DOHH2 (cell line): ENCODE results near the gene ENOX1.

Experiments used
- H3F3A ChIP-seq: fragments of 200-600 bp; sonication (generic), shearing (Covaris generic); 2 replicates; pipeline ENCODE4 v1.6.0; 2016; ENCODE audit warnings: antibody characterized with exemption, mild to moderate bottlenecking; ENCODE audit not compliant: control insufficient read depth, insufficient read depth
- H3K27ac ChIP-seq: fragments of 200-600 bp; sonication (generic); 2 replicates; pipeline ENCODE4 v1.5.1; 2014; ENCODE audit warnings: low read depth, mild to moderate bottlenecking, low read length, moderate library complexity
- H3K27me3 ChIP-seq: fragments of 200-600 bp; sonication (generic); 2 replicates; pipeline ENCODE4 v1.6.1; 2014; ENCODE audit warnings: mild to moderate bottlenecking, low read length, mixed read lengths; ENCODE audit not compliant: control insufficient read depth
- H3K36me3 ChIP-seq: fragments of 200-600 bp; sonication (generic); 2 replicates; pipeline ENCODE4 v1.6.1; 2014; ENCODE audit warnings: mild to moderate bottlenecking, low read length, moderate library complexity, mixed read lengths; ENCODE audit not compliant: control insufficient read depth
- H3K4me1 ChIP-seq: fragments of 200-600 bp; sonication (generic); 2 replicates; pipeline ENCODE4 v1.6.1; 2014; ENCODE audit warnings: mild to moderate bottlenecking, low read length, mixed read lengths; ENCODE audit not compliant: control insufficient read depth
- H3K4me2 ChIP-seq: fragments of 200-600 bp; sonication (generic); 2 replicates; pipeline ENCODE4 v1.6.0; 2014; ENCODE audit warnings: mild to moderate bottlenecking, low read length, moderate library complexity
- H3K4me3 ChIP-seq: fragments of 200-600 bp; sonication (generic); 2 replicates; pipeline ENCODE4 v1.5.1; 2014; ENCODE audit warnings: mild to moderate bottlenecking, low read length, mixed read lengths
- H3K79me2 ChIP-seq: fragments of 200-600 bp; sonication (generic); 2 replicates; pipeline ENCODE4 v1.6.1; 2014; ENCODE audit warnings: mild to moderate bottlenecking, low read length, mixed read lengths; ENCODE audit not compliant: control insufficient read depth
- H3K9me2 ChIP-seq: fragments of 200-600 bp; sonication (generic); replicated peaks from 2 replicates; pipeline ENCODE4 v1.6.1; 2014; ENCODE audit warnings: mild to moderate bottlenecking, low read length, mixed read lengths; ENCODE audit not compliant: control insufficient read depth
- H3K9me3 ChIP-seq: fragments of 200-600 bp; sonication (generic); 2 replicates; pipeline ENCODE4 v1.6.1; 2014; ENCODE audit warnings: antibody characterized with exemption, low read length, mixed read lengths; ENCODE audit not compliant: control insufficient read depth, insufficient read depth
- H4K20me1 ChIP-seq: fragments of 200-600 bp; sonication (generic); 2 replicates; pipeline ENCODE4 v1.6.0; 2014; ENCODE audit warnings: low read depth, mild to moderate bottlenecking, antibody characterized with exemption, low read length, moderate library complexity; ENCODE audit not compliant: control insufficient read depth, insufficient read depth
- EZH2phosphoT487 ChIP-seq: fragments of 200-600 bp; sonication (generic); IDR thresholded peaks from 2 replicates; pipeline ENCODE4 v1.6.1; 2017; ENCODE audit warnings: borderline replicate concordance, mild to moderate bottlenecking, antibody characterized with exemption, low read length, moderate library complexity, mixed read lengths
- TF ChIP-seq, protein P1 (sequence below): fragments of 200-600 bp; sonication (generic); IDR thresholded peaks from one replicate; pipeline ENCODE4 v1.5.1; 2014; ENCODE audit warnings: antibody characterized with exemption, mild to moderate bottlenecking, low read depth, low read length; ENCODE audit not compliant: poor library complexity, severe bottlenecking

Gene ENOX1

DNA sequence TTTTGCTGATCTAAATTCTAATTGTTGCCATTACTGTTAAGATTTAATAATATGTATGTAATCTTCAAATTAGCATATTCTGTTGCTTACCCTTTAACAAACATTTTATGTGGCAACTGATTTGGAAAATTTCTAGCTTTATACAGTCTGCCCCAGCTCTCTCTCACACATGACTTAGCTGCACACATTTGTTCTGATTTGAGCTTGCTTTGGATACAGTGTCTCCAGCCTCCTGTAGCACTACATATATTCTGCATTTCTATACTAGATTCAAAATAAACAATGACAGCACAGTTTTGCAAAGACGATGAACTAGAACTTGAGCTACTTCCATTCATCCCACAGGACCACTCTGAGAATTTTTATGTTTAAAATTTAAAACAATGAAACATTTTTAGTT is 508.6 kb downstream of the ENOX1 start:
- H3K79me2 ChIP-seq: no peaks in the 10 kb centered on the region
- H3F3A ChIP-seq: no peaks in the 10 kb centered on the region
- no peaks in the 10 kb centered on the region; the same call in 1 of the 2 replicates for H4K20me1 ChIP-seq
- no peaks in the 10 kb centered on the region for H3K36me3 ChIP-seq
- TF ChIP-seq, protein P1, sequence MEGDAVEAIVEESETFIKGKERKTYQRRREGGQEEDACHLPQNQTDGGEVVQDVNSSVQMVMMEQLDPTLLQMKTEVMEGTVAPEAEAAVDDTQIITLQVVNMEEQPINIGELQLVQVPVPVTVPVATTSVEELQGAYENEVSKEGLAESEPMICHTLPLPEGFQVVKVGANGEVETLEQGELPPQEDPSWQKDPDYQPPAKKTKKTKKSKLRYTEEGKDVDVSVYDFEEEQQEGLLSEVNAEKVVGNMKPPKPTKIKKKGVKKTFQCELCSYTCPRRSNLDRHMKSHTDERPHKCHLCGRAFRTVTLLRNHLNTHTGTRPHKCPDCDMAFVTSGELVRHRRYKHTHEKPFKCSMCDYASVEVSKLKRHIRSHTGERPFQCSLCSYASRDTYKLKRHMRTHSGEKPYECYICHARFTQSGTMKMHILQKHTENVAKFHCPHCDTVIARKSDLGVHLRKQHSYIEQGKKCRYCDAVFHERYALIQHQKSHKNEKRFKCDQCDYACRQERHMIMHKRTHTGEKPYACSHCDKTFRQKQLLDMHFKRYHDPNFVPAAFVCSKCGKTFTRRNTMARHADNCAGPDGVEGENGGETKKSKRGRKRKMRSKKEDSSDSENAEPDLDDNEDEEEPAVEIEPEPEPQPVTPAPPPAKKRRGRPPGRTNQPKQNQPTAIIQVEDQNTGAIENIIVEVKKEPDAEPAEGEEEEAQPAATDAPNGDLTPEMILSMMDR: no peak
- TF ChIP-seq EZH2phosphoT487: no peak
- H3K27ac ChIP-seq: no peak overlapping the region
- H3K27me3 ChIP-seq: peaks cover 11% of the 10 kb centered on the region; the same call in 1 of the 2 replicates
- H3K4me3 ChIP-seq: no peak overlapping the region
- H3K9me2 ChIP-seq: no peaks in the 10 kb centered on the region
- H3K9me3 ChIP-seq: no peaks in the 10 kb centered on the region
- H3K4me1 ChIP-seq: no peaks in the 10 kb centered on the region
- no peak overlapping the region for H3K4me2 ChIP-seq

DNA sequence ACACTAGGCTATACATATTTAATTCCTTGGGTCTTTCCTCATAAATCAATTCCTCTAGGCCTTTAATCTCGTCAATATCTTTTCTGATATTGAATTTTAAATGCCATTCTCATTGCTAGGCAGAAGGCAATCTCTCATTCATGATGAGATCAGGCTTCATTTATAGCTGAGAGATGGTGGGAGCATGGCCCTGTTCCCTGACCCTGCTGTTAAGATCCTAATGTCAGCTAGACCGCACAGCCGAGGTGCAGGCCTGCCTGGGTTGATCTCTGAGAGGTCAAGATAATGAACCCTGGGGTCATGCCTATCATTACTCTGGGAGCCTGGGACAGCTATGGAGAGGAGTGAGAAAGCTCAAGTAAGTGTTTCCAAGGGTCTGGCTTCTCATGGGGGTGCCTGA is 509.6 kb downstream of the ENOX1 start:
- Histone ChIP-seq H3K36me3 (no peaks in the 10 kb centered on the region), H3K4me1 (no peaks in the 10 kb centered on the region), H3K27ac (no peak overlapping the region), H3K4me2 (no peak overlapping the region), H4K20me1 (no peaks in the 10 kb centered on the region; the same call in 1 of the 2 replicates), H3K9me3 (no peaks in the 10 kb centered on the region), H3K9me2 (no peaks in the 10 kb centered on the region), H3K4me3 (no peak overlapping the region), H3K79me2 (no peaks in the 10 kb centered on the region), H3F3A (no peaks in the 10 kb centered on the region), H3K27me3 (peaks cover 11% of the 10 kb centered on the region; the same call in 1 of the 2 replicates)
- TF ChIP-seq, protein P1: no peak
- no peak for TF ChIP-seq EZH2phosphoT487

DNA sequence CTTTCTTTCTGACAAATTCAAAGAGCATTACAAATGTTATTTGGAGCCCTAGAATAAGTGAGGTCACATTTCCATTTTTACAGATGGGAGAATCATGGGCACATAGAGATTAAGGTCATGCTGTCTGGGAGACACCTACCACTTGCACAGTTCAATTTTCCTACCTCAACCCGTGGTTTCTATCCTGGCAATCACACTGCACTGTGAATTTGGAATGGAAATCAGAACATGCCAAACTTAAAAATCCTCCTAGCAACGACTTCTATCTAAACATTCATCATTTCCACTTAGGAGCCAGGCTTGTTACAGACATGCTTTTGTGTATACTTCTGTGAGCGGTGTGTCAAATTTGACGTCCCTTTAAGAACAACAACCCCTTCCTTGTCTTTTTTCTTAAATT is 511.9 kb downstream of the ENOX1 start:
- TF ChIP-seq, protein P1: no peak
- TF ChIP-seq EZH2phosphoT487: no peak
- no peaks in the 10 kb centered on the region for H3K79me2 ChIP-seq
- no peaks in the 10 kb centered on the region for H3F3A ChIP-seq

DNA sequence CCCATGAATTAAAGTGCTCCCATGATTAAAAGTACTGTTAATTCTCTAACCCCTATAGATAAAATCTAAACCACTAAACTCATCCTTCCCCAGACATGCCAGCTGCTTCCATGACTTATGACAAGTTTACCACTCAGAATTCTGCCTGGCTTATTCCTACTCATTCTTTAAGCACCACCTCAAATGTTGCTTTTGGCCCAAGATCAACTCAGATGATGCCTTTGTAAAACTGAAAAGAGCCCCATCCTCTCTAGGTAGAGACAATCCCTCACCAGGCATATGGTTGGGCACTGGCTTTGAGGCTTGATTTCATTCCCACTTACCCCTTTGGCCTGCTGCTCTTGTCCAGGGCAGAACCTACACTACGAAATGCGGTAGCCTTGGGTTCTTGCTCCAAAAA is 513.4 kb downstream of the ENOX1 start:
- Histone ChIP-seq H3F3A (no peaks in the 10 kb centered on the region), H3K27me3 (peaks cover 6% of the 10 kb centered on the region; the same call in 1 of the 2 replicates), H3K79me2 (no peaks in the 10 kb centered on the region), H3K9me3 (no peaks in the 10 kb centered on the region), H3K27ac (no peak overlapping the region), H3K4me1 (no peaks in the 10 kb centered on the region), H3K4me3 (no peak overlapping the region), H3K4me2 (no peak overlapping the region), H4K20me1 (no peaks in the 10 kb centered on the region; the same call in 1 of the 2 replicates), H3K9me2 (no peaks in the 10 kb centered on the region), H3K36me3 (no peaks in the 10 kb centered on the region)
- TF ChIP-seq, protein P1: no peak
- no peak for TF ChIP-seq EZH2phosphoT487

More for the DNA sequence above, 511.9 kb downstream of the ENOX1 start:
- Histone ChIP-seq H3K36me3 (no peaks in the 10 kb centered on the region), H3K4me3 (no peak overlapping the region), H3K9me2 (no peaks in the 10 kb centered on the region), H3K9me3 (no peaks in the 10 kb centered on the region), H3K4me1 (no peaks in the 10 kb centered on the region), H4K20me1 (no peaks in the 10 kb centered on the region; the same call in 1 of the 2 replicates), H3K27ac (no peak overlapping the region), H3K4me2 (no peak overlapping the region), H3K27me3 (peaks cover 6% of the 10 kb centered on the region; the same call in 1 of the 2 replicates)
